HCT116 (cell line): Measurements from ENCODE around the gene CSGALNACT2. TPM values are rescaled to one million over a fixed set of nuclear protein-coding genes. Genes with fewer than 3 reads are reported as not detected.

Source experiments
- ATAC-seq: fragments of 200-7000 bp; cut with Tn5 transposase; 2 replicates; pipeline ENCODE4 v1.9.1; 2020; ENCODE audit warnings: mild to moderate bottlenecking, moderate library complexity
- BruUV-seq: library from RNA; stranded (reverse); fragments of 400-500 nt; replicated peaks from 2 replicates; lab custom pipeline; 2021; lab: Mats Ljungman, UMichigan
- CTCF ChIA-PET: fragments of 300-600 bp; sonication (Branson Sonifier 250); formaldehyde crosslinking; loops from one replicate; lab custom pipeline; 2021; ENCODE audit warnings: antibody characterized with exemption; lab: Charles Lee
- POLR2A ChIA-PET: fragments of 300-600, 350-600 bp; sonication (Branson Sonifier 250); formaldehyde crosslinking; loops from one replicate; lab custom pipeline; 2021; ENCODE audit warnings: antibody characterized with exemption; lab: Charles Lee
- RAD21 ChIA-PET, 2 experiments: fragments of 300-600 bp; sonication (Branson Sonifier 250); formaldehyde crosslinking; loops; one replicate each; lab custom pipeline; 2023; ENCODE audit warnings: low total read pairs in 2 of 2; ENCODE audit not compliant: uncharacterized antibody in 2 of 2, unreplicated experiment in 2 of 2, low non-redundant PET in 1 of 2; lab: Charles Lee
- DNase-seq: peaks from one replicate; pipeline ENCODE4 v3.0.0-alpha.2; 2010; ENCODE audit warnings: low read depth, low spot score
- H2AFZ ChIP-seq: fragments of 200-600 bp; shearing (Covaris generic), sonication (generic); 2 replicates; pipeline ENCODE4 v1.6.1; 2017; ENCODE audit warnings: low read depth, mixed run types, mixed read lengths, antibody characterized with exemption, low read length; ENCODE audit not compliant: poor library complexity, severe bottlenecking
- H3K27ac ChIP-seq: 2 replicates; pipeline ENCODE4 v1.5.1; 2012; ENCODE audit warnings: low read depth, low read length
- H3K27me3 ChIP-seq: fragments of 200-600 bp; sonication (generic); 2 replicates; pipeline ENCODE4 v1.6.1; 2016; ENCODE audit warnings: mixed run types, low read length, mixed read lengths; ENCODE audit not compliant: insufficient read depth
- H3K36me3 ChIP-seq, 2 experiments: fragments of 200-500 bp in 1 of 2; fragments of 200-600 bp in 1 of 2; sonication (Bioruptor generic) in 1 of 2; sonication (generic) in 1 of 2; 2 replicates each; pipeline versions ENCODE4 v1.5.1 to v1.6.1; 2014 to 2016; ENCODE audit warnings: low read length in 2 of 2, inconsistent platforms in 1 of 2, mixed read lengths in 1 of 2, mixed run types in 1 of 2; ENCODE audit not compliant: insufficient read depth in 2 of 2, control insufficient read depth in 1 of 2
- H3K4me1 ChIP-seq, 2 experiments: fragments of 200-600 bp in 1 of 2; sonication (generic) in 1 of 2; 2 replicates each; pipeline versions ENCODE4 v1.5.1 to v1.6.1; 2012 to 2017; ENCODE audit warnings: low read length in 2 of 2, inconsistent platforms in 1 of 2, mild to moderate bottlenecking in 1 of 2, mixed read lengths in 1 of 2, mixed run types in 1 of 2, moderate library complexity in 1 of 2; ENCODE audit not compliant: insufficient read depth in 2 of 2, control insufficient read depth in 1 of 2
- H3K4me2 ChIP-seq: fragments of 200-600 bp; sonication (generic); 2 replicates; pipeline ENCODE4 v1.6.1; 2017; ENCODE audit warnings: mixed run types, low read length, mixed read lengths
- H3K4me3 ChIP-seq, 2 experiments: fragments of 200-600 bp in 1 of 2; sonication (generic) in 1 of 2; replicated peaks in 1 of 2; 2 replicates each; pipeline ENCODE4 v1.5.1; 2011 to 2016; ENCODE audit warnings: low read length in 2 of 2, control low read depth in 1 of 2, low read depth in 1 of 2, mild to moderate bottlenecking in 1 of 2, mixed read lengths in 1 of 2, mixed run types in 1 of 2
- H3K79me2 ChIP-seq: fragments of 200-600 bp; sonication (generic); 2 replicates; pipeline ENCODE4 v1.6.1; 2017; ENCODE audit warnings: mild to moderate bottlenecking, mixed run types, low read length, moderate library complexity, mixed read lengths; ENCODE audit not compliant: insufficient read depth
- H3K9ac ChIP-seq: fragments of 200-600 bp; sonication (generic); 2 replicates; pipeline ENCODE4 v1.6.1; 2016; ENCODE audit warnings: low read length, mixed read lengths
- H3K9me2 ChIP-seq: fragments of 200-600 bp; sonication (generic), shearing (Covaris generic); 2 replicates; pipeline ENCODE4 v1.6.1; 2017; ENCODE audit warnings: mixed run types, mild to moderate bottlenecking, moderate library complexity; ENCODE audit not compliant: insufficient read depth
- H3K9me3 ChIP-seq, 2 experiments: fragments of 200-500 bp in 1 of 2; fragments of 200-600 bp in 1 of 2; sonication (Bioruptor generic) in 1 of 2; sonication (generic) in 1 of 2; 2 replicates each; pipeline ENCODE4 v1.6.1; 2014 to 2017; ENCODE audit warnings: low read length in 2 of 2, mixed read lengths in 2 of 2, inconsistent platforms in 1 of 2, low read depth in 1 of 2, mild to moderate bottlenecking in 1 of 2, mixed run types in 1 of 2, moderate library complexity in 1 of 2; ENCODE audit not compliant: control insufficient read depth in 1 of 2, insufficient read depth in 1 of 2
- H4K20me1 ChIP-seq: fragments of 200-600 bp; sonication (generic), shearing (Covaris generic); 2 replicates; pipeline ENCODE4 v1.6.1; 2017; ENCODE audit warnings: mixed run types, mild to moderate bottlenecking, moderate library complexity; ENCODE audit not compliant: insufficient read depth
- EZH2 ChIP-seq: fragments of 200-600 bp; sonication (generic); IDR thresholded peaks from 2 replicates; pipeline ENCODE4 v1.6.1; 2017; ENCODE audit warnings: antibody characterized with exemption, mixed run types
- EZH2phosphoT487 ChIP-seq: fragments of 200-600 bp; IDR thresholded peaks from 2 replicates; pipeline ENCODE4 v1.6.1; 2018; ENCODE audit warnings: antibody characterized with exemption, borderline replicate concordance
- MAX ChIP-seq: IDR thresholded peaks from 2 replicates; pipeline ENCODE4 v1.6.1; 2012
- REST ChIP-seq: IDR thresholded peaks from 2 replicates; pipeline ENCODE4 v1.6.1; 2012; ENCODE audit warnings: low read depth
- SIN3A ChIP-seq: IDR thresholded peaks from 2 replicates; pipeline ENCODE4 v1.6.1; 2012; ENCODE audit warnings: low read depth
- ZBTB33 ChIP-seq: IDR thresholded peaks from 2 replicates; pipeline ENCODE4 v1.6.1; 2011; ENCODE audit warnings: mild to moderate bottlenecking, low read length, moderate library complexity; ENCODE audit not compliant: insufficient replicate concordance; ENCODE audit errors: extremely low read depth
- ZFX ChIP-seq: fragments of 450-650 bp; IDR thresholded peaks from 2 replicates; pipeline ENCODE4 v1.6.1; 2017
- intact Hi-C: fragments of 100-400 bp; cut with micrococcal nuclease; formaldehyde crosslinking; loops from 2 replicates; pipeline ENCODE4 v1.10.0; 2022
- total RNA-seq: library from RNA; stranded (reverse); gene quantifications from one replicate; pipeline ENCODE4 v1.2.1, GENCODE V29; 2021; ENCODE audit not compliant: unreplicated experiment

The CSGALNACT2 gene
- total RNA-seq, 1 experiment from 2014 or later = 9.9 TPM

- TF ChIP-seq MAX (no peak), SIN3A (no peak)
Observed at GRCh38 chr10:43089519-43089918, 48.7 kb upstream of the CSGALNACT2 start (continued).

GRCh38 chr10:43090188-43090587 lies 48.1 kb upstream of the CSGALNACT2 start:
- intact Hi-C loops = no loop called here
- no peaks in the 10 kb centered on the region for H3K36me3 ChIP-seq
- no peaks in the 10 kb centered on the region for H4K20me1 ChIP-seq
- no peaks in the 10 kb centered on the region for H3K27me3 ChIP-seq
- H3K4me3 ChIP-seq = no peak overlapping the region
- H3K9me3 ChIP-seq = no peaks in the 10 kb centered on the region
- DNase-seq = no peak
- ATAC-seq = no peak
- no peak overlapping the region for H3K4me2 ChIP-seq
- no TSS peak for BruUV-seq
- H3K4me1 ChIP-seq = no peaks in the 10 kb centered on the region
- TF ChIP-seq ZFX = no peak
- TF ChIP-seq EZH2phosphoT487 = no peak
- TF ChIP-seq REST = no peak
- TF ChIP-seq SIN3A = no peak
- TF ChIP-seq EZH2 = no peak
- no peak for TF ChIP-seq ZBTB33
- TF ChIP-seq, all 23 proteins: peak for 0
- Histone ChIP-seq H2AFZ (no peak overlapping the region), H3K27ac (no peak overlapping the region), H3K9ac (no peak overlapping the region), H3K79me2 (no peaks in the 10 kb centered on the region), H3K9me2 (no peaks in the 10 kb centered on the region)
- RAD21 ChIA-PET = no interaction called here
- POLR2A ChIA-PET = no interaction called here
- CTCF ChIA-PET = no interaction called here
